Stimulated activated memory B cell treated with anti-CD40 and anti-IgM and Interleukin-4, amounts not matched to agents 10 μg/mL and 1 μg/mL and 100 μg/mL, for 72 hours (primary cell): Measurements from ENCODE around the gene PTCRA.
"Not testable (repeated sequence)": the region's sequence is repeated elsewhere in the genome, so short reads cannot be mapped to it uniquely, and the experiment has no call there.

Experiments
- ATAC-seq: fragments of 150-1000 bp; cut with Tn5 transposase; 2 replicates; pipeline ENCODE4 v1.10.0; 2021
- H3K27ac Mint-ChIP-seq: one replicate; pipeline ENCODE4 v1.8.0; 2022; ENCODE audit warnings: mild to moderate bottlenecking, mixed read lengths
- H3K27me3 Mint-ChIP-seq: one replicate; pipeline ENCODE4 v1.8.0; 2022; ENCODE audit warnings: mixed read lengths
- H3K36me3 Mint-ChIP-seq: one replicate; pipeline ENCODE4 v1.8.0; 2022; ENCODE audit warnings: mixed read lengths
- H3K4me1 Mint-ChIP-seq: one replicate; pipeline ENCODE4 v1.8.0; 2022; ENCODE audit warnings: mixed read lengths
- H3K4me3 Mint-ChIP-seq: one replicate; pipeline ENCODE4 v1.8.0; 2022; ENCODE audit warnings: mild to moderate bottlenecking, moderate library complexity, mixed read lengths
- H3K9me3 Mint-ChIP-seq: one replicate; pipeline ENCODE4 v1.8.0; 2022; ENCODE audit warnings: mixed read lengths

The PTCRA gene

DNA sequence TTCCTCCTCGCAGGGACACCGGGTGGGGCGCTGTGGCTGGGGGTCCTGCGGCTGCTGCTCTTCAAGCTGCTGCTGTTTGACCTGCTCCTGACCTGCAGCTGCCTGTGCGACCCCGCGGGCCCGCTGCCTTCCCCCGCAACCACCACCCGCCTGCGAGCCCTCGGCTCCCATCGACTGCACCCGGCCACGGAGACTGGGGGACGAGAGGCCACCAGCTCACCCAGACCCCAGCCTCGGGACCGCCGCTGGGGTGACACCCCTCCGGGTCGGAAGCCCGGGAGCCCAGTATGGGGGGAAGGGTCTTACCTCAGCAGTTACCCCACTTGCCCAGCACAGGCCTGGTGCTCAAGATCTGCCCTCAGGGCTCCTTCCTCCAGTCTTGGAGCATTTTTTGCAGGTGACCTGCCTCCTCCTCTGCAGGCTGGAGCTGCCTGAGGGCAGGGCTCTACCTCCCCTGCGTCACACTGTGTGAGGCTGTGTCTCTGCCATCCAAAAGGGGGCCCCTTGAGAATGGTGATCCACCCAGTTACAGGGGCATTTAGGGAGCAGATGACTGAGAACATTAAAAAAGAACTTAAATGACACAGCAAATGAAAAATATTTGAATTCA is 9.5 kb downstream of the PTCRA start:
- peaks cover 4% of the 10 kb centered on the region for H3K36me3 Mint-ChIP-seq
- ATAC-seq = no peak
- no peaks in the 10 kb centered on the region for H3K27me3 Mint-ChIP-seq
- no peak overlapping the region for H3K4me3 Mint-ChIP-seq
- H3K4me1 Mint-ChIP-seq = peaks cover 30% of the 10 kb centered on the region
- peak overlapping the region; percentile 74 for H3K27ac Mint-ChIP-seq
- no peaks in the 10 kb centered on the region for H3K9me3 Mint-ChIP-seq

DNA sequence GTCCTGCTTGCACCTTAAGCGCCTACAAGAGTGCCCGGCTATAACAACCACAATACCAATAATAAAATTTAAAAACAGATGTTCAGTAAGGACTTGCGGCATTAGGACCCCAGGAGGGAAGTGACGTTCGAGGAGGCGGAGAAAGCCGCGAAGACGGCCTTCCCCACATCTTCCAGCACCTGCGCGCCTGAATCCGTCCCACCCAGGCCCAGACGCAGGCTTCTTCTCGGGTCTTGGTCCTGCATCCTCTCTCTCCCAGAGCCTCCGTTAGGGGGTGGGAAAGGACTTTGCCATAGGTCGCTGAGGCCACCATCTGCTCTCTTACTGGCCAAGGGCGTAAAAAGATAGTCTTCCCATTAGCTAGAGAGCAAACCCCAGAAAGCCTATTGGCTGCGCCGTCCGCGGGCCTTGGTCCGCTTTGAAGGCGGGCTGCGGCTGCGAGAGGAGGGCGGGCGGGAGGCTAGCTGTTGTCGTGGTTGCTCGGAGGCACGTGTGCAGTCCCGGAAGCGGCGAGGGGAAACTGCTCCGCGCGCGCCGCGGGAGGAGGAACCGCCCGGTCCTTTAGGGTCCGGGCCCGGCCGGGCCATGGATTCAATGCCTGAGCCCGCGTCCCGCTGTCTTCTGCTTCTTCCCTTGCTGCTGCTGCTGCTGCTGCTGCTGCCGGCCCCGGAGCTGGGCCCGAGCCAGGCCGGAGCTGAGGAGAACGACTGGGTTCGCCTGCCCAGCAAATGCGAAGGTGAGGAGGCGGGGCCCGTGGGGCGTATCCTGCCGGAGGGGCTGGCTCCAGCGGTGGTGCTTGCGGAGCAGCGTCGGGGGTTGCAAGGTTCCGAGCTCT is 13.3 kb downstream of the PTCRA start, which contains the start of gene CNPY3:
Gene CNPY3, plus strand, starts transcription at position 495 of the 835 bp plus-strand sequence. Its CDS starts 91 bp downstream, at position 586.
- Mint-ChIP-seq H3K27ac (peak within 1 kb of the TSS; percentile 97), H3K9me3 (no peaks in the 10 kb centered on the region), H3K4me1 (peaks cover 49% of the 10 kb centered on the region), H3K36me3 (peaks cover 37% of the 10 kb centered on the region), H3K27me3 (no peaks in the 10 kb centered on the region), H3K4me3 (peak within 1 kb of the TSS; percentile 97)
- ATAC-seq = peak; percentile 90

- H3K27me3 Mint-ChIP-seq = no peaks in the 10 kb centered on the region
- H3K4me1 Mint-ChIP-seq = peaks cover 52% of the 10 kb centered on the region
- peak overlapping the region; percentile 97 for H3K27ac Mint-ChIP-seq
- no peaks in the 10 kb centered on the region for H3K9me3 Mint-ChIP-seq
- H3K4me3 Mint-ChIP-seq = peak overlapping the region; percentile 97
- peak; percentile 77 for ATAC-seq
- peaks cover 38% of the 10 kb centered on the region for H3K36me3 Mint-ChIP-seq
Measured at GRCh38 chr6:42929821-42930360, 14.0 kb downstream of the PTCRA start.

DNA sequence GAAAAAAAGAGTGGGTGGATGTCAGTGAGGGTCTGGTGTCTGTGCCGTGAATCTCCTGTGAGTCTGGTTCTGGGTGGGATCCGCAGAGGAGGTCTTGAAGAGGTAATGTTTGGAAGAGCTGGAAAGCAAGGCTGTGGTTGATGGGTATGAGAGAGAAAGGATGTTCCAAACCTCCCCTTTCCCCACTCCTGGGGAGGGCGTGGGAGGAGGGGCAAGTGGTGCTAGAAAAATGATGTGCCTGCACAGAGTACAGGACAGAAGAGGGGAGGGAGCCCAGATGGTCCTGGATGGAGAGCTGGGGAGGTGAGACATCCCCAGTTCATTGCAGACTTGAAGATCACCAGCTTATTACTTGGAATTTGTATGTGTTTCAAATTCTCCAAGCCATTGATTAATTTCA is 16.6 kb downstream of the PTCRA start:
- Mint-ChIP-seq H3K36me3 (peaks cover 60% of the 10 kb centered on the region), H3K27me3 (no peaks in the 10 kb centered on the region), H3K4me1 (peaks cover 76% of the 10 kb centered on the region), H3K4me3 (peak overlapping the region; percentile 97), H3K27ac (peak overlapping the region; percentile 97), H3K9me3 (no peaks in the 10 kb centered on the region)
- no peak for ATAC-seq

DNA sequence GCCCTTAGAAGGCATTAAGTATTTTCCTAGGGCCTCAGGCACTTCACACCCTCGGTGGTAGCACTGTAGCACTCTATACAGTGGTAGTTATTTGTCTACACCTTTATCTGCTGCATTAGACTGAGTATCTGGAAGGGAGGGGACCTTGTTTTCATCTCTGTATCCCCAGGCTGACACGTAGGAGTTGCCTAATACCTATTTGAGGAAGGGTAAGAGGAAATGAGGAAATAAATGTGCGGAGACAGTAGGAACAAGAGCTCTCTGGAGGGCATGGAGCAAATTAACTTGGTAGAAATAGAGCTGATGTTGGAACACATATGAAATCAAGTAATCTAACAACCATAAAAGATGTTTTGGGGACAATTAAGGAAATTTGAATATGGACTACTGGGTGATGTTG is 17.4 kb downstream of the PTCRA start:
- no peaks in the 10 kb centered on the region for H3K27me3 Mint-ChIP-seq
- H3K9me3 Mint-ChIP-seq = no peaks in the 10 kb centered on the region
- no peak for ATAC-seq
- peaks cover 81% of the 10 kb centered on the region for H3K4me1 Mint-ChIP-seq
- peaks cover 66% of the 10 kb centered on the region for H3K36me3 Mint-ChIP-seq
- H3K4me3 Mint-ChIP-seq = peak overlapping the region; percentile 97
- H3K27ac Mint-ChIP-seq = peak overlapping the region; percentile 97

DNA sequence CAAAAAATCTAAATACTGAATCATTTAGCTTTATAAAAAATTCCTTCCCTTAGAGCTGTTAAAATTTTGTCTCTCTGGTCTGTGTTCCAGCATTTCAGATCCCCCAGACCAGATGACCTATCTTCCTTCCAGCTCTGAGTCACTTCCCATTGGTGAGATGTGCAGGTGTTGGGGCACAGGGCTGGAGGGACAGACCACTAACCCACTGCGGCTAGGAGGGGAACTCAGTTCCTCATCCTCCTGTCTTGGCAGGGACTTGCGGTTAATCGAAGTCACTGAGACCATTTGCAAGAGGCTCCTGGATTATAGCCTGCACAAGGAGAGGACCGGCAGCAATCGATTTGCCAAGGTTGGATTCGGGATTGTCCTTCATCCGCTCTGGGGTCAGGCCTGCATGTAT is 19.5 kb downstream of the PTCRA start:
- ATAC-seq = peak; percentile 89
- H3K9me3 Mint-ChIP-seq = no peaks in the 10 kb centered on the region
- peak overlapping the region; percentile 18 for H3K27ac Mint-ChIP-seq
- H3K4me1 Mint-ChIP-seq = peaks cover 82% of the 10 kb centered on the region
- H3K27me3 Mint-ChIP-seq = no peaks in the 10 kb centered on the region
- H3K4me3 Mint-ChIP-seq = peak overlapping the region; percentile 21
- H3K36me3 Mint-ChIP-seq = peaks cover 83% of the 10 kb centered on the region

GRCh38 chr6:42936398-42936797 is 20.5 kb downstream of the PTCRA start:
- Mint-ChIP-seq H3K27me3 (no peaks in the 10 kb centered on the region), H3K36me3 (peaks cover 86% of the 10 kb centered on the region), H3K4me3 (no peak overlapping the region), H3K27ac (peak overlapping the region; percentile 57), H3K9me3 (no peaks in the 10 kb centered on the region), H3K4me1 (peaks cover 71% of the 10 kb centered on the region)
- no peak for ATAC-seq

DNA sequence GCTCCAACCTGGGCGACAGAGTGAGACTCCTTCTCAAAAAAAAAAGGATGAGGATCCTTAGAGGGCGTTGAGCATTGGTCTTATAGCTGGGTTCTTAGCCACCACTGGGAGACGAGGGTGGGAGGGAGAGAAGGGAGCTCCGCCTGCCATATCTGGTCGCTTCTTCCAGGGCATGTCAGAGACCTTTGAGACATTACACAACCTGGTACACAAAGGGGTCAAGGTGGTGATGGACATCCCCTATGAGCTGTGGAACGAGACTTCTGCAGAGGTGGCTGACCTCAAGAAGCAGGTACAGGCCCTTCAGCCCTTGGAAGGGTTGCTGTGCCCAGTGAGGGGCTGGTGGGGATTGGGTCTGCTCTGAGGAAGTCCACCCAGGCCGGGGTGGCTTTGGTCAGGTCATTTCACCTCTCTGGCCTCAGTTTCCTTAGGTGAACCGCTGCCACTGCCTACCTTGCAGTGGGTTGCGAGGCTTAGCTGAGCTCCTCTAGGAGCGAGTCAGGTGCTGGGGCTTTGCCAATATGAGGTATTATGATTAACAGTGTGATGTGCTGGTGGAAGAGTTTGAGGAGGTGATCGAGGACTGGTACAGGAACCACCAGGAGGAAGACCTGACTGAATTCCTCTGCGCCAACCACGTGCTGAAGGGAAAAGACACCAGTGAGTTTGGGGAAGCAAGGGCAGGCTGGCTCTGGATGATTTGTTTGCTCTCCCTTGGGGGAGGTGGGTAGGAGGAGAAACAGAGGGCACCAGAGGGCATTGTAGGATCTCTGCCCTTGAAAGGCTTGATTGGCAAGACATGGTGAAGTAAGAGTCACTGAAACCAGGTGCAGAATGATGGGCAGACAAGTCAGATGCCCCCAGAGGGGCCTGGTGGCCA is 21.9 kb downstream of the PTCRA start:
- H3K36me3 Mint-ChIP-seq = peaks cover 79% of the 10 kb centered on the region
- H3K9me3 Mint-ChIP-seq = no peaks in the 10 kb centered on the region
- no peak overlapping the region for H3K4me3 Mint-ChIP-seq
- H3K4me1 Mint-ChIP-seq = peaks cover 57% of the 10 kb centered on the region
- no peaks in the 10 kb centered on the region for H3K27me3 Mint-ChIP-seq
- no peak for ATAC-seq
- H3K27ac Mint-ChIP-seq = peak overlapping the region; percentile 57

- H3K27me3 Mint-ChIP-seq = no peaks in the 10 kb centered on the region
- no peak for ATAC-seq
- no peak overlapping the region for H3K4me3 Mint-ChIP-seq
- H3K27ac Mint-ChIP-seq = peak overlapping the region; percentile 5
- peaks cover 76% of the 10 kb centered on the region for H3K36me3 Mint-ChIP-seq
- H3K4me1 Mint-ChIP-seq = peaks cover 51% of the 10 kb centered on the region
- no peaks in the 10 kb centered on the region for H3K9me3 Mint-ChIP-seq
Measured at GRCh38 chr6:42938428-42938796, 22.6 kb downstream of the PTCRA start.

DNA sequence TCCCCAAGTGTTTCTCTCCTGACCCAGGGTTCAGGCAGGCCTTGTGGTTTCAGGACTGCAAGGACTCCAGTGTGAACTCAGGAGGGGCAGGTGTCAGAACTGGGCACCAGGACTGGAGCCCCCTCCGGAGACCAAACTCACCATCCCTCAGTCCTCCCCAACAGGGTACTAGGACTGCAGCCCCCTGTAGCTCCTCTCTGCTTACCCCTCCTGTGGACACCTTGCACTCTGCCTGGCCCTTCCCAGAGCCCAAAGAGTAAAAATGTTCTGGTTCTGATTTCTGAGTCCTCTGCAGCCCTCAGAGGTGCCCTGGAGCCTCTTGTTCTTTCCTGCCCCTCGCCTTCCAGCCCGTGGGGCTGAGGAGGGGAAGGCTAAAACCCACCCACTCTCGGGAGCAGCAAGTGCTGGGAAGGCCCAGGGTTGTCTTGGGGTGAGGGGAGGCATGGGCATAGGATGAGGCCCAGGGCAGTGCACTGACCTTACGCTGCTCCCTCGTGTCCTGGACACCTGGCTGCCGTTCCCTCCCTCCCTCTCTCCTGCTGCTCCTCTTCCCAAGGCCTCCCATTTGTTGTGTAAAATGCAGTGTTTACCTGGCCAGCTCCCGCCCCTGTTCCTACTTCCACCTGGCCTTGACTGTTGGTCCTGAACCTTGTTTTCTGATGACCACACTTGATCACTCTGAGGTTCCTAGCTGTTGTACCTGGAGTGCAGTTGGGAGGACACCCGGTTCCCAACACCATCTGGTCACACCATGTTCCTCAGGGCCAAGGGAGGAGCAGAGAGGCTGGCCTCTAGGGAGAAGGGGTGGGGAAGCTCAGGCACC is 23.3 kb downstream of the PTCRA start:
- Mint-ChIP-seq H3K27me3 (no peaks in the 10 kb centered on the region), H3K4me3 (no peak overlapping the region), H3K27ac (peak overlapping the region; percentile 5), H3K4me1 (peaks cover 43% of the 10 kb centered on the region), H3K9me3 (no peaks in the 10 kb centered on the region), H3K36me3 (peaks cover 68% of the 10 kb centered on the region)
- no peak for ATAC-seq

DNA sequence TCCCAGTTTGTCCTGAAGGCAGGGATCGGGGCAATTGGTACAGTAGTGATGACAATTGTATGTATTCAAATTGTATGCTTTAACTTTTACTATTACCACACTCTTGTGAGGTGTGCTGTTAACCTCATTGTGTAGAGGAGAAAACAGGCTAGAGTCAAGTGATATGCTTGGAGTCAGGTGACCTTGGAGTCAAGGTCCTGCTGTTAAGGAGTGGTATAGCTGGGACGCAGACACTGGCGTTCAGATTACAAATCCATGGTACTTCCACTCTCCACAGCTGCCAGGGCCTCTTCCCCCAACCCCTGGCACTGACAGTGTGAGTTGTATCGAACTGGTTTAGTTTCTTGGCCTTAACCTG is 23.9 kb downstream of the PTCRA start:
- Mint-ChIP-seq H3K27me3 (no peaks in the 10 kb centered on the region), H3K27ac (peak overlapping the region; percentile 5), H3K36me3 (peaks cover 68% of the 10 kb centered on the region), H3K4me3 (no peak overlapping the region), H3K9me3 (no peaks in the 10 kb centered on the region), H3K4me1 (peaks cover 40% of the 10 kb centered on the region)
- ATAC-seq = no peak

- peak overlapping the region; percentile 27 for H3K27ac Mint-ChIP-seq
- peaks cover 32% of the 10 kb centered on the region for H3K4me1 Mint-ChIP-seq
- no peak for ATAC-seq
Measured at GRCh38 chr6:42940493-42941045, 24.7 kb downstream of the PTCRA start.

GRCh38 chr6:42941356-42941755 is 25.5 kb downstream of the PTCRA start:
- H3K27ac Mint-ChIP-seq = peak overlapping the region; percentile 27
- H3K4me1 Mint-ChIP-seq = peaks cover 24% of the 10 kb centered on the region
- not testable (repeated sequence) for H3K27me3 Mint-ChIP-seq, H3K9me3 Mint-ChIP-seq, H3K4me3 Mint-ChIP-seq, ATAC-seq
- peaks cover 61% of the 10 kb centered on the region for H3K36me3 Mint-ChIP-seq

More at GRCh38 chr6:42940493-42941045, 24.7 kb downstream of the PTCRA start:
- Mint-ChIP-seq H3K36me3 (peaks cover 61% of the 10 kb centered on the region), H3K27me3 (no peaks in the 10 kb centered on the region), H3K9me3 (no peaks in the 10 kb centered on the region), H3K4me3 (no peak overlapping the region)

GRCh38 chr6:42942444-42942843 is 26.6 kb downstream of the PTCRA start:
- H3K27me3 Mint-ChIP-seq = no peaks in the 10 kb centered on the region
- H3K27ac Mint-ChIP-seq = no peak overlapping the region
- no peak for ATAC-seq
- no peak overlapping the region for H3K4me3 Mint-ChIP-seq
- peaks cover 53% of the 10 kb centered on the region for H3K36me3 Mint-ChIP-seq
- peaks cover 15% of the 10 kb centered on the region for H3K4me1 Mint-ChIP-seq
- H3K9me3 Mint-ChIP-seq = no peaks in the 10 kb centered on the region
